Retinal pigment epithelial cell (primary cell): ENCODE data around the gene IFNAR2.

Experiments used
- DNase-seq: peaks from one replicate; pipeline ENCODE4 v3.0.0-alpha.2; 2010; ENCODE audit warnings: low read depth
- H3K4me3 ChIP-seq: 2 replicates; pipeline ENCODE4 v1.5.1; 2011; ENCODE audit warnings: mild to moderate bottlenecking, low read length, control low read depth, moderate library complexity
- TF ChIP-seq, protein P1 (sequence below): conservative IDR thresholded peaks from 2 replicates; pipeline ENCODE4 v1.5.1; 2011; ENCODE audit warnings: low read depth, low read length, control low read depth, inconsistent platforms

Gene IFNAR2

DNA sequence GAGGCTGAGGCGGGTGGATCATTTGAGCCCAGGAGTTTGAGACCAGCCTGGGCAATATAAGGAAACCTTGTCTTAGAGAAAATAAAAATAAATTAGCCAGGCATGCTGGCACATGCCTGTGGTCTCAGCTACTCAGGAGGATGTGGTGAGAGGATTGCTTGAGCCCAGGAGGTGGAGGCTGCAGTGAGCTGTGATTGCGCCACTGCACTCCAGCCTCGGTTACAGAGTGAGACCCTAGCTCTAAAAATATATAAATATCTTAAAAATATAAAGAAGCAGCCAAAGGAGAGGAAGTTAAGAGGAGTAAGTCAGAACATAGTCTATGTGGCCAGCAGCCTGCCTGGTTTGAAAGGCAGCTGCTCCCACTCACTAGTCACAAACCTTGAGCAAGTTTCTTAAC lies 31.9 kb downstream of the IFNAR2 start:
- no peak overlapping the region for H3K4me3 ChIP-seq
- TF ChIP-seq, protein P1, sequence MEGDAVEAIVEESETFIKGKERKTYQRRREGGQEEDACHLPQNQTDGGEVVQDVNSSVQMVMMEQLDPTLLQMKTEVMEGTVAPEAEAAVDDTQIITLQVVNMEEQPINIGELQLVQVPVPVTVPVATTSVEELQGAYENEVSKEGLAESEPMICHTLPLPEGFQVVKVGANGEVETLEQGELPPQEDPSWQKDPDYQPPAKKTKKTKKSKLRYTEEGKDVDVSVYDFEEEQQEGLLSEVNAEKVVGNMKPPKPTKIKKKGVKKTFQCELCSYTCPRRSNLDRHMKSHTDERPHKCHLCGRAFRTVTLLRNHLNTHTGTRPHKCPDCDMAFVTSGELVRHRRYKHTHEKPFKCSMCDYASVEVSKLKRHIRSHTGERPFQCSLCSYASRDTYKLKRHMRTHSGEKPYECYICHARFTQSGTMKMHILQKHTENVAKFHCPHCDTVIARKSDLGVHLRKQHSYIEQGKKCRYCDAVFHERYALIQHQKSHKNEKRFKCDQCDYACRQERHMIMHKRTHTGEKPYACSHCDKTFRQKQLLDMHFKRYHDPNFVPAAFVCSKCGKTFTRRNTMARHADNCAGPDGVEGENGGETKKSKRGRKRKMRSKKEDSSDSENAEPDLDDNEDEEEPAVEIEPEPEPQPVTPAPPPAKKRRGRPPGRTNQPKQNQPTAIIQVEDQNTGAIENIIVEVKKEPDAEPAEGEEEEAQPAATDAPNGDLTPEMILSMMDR: no peak
- no peak for DNase-seq

DNA sequence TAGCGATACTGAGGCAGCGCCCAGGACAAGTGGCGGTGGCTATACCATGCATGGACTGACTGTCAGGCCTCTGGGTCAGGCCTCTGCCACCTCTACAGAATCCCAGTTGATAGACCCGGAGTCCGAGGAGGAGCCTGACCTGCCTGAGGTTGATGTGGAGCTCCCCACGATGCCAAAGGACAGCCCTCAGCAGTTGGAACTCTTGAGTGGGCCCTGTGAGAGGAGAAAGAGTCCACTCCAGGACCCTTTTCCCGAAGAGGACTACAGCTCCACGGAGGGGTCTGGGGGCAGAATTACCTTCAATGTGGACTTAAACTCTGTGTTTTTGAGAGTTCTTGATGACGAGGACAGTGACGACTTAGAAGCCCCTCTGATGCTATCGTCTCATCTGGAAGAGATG lies 33.2 kb downstream of the IFNAR2 start:
- no peak overlapping the region for H3K4me3 ChIP-seq
- TF ChIP-seq, protein P1: no peak
- no peak for DNase-seq

DNA sequence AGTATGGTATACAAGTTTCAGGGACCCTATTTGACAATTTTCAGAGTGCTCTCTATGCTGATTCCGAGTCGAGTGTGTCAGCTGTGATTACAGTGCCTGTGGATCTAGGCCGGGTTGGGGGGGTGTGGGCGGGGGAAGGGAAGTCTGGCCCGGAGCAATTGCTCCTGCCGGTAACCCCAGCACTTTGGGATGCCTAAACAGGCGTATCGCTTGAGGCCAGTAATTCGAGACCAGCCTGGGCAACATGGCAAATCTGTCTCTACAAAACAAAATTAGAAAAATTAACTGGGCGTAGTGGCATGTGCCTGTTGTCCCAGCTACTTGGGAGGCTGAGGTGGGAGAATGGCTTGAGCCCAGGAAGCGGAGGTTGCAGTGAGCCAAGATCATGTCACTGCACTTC lies 34.8 kb downstream of the IFNAR2 start:
- no peak for DNase-seq
- H3K4me3 ChIP-seq: no peak overlapping the region
- TF ChIP-seq, protein P1: no peak

DNA sequence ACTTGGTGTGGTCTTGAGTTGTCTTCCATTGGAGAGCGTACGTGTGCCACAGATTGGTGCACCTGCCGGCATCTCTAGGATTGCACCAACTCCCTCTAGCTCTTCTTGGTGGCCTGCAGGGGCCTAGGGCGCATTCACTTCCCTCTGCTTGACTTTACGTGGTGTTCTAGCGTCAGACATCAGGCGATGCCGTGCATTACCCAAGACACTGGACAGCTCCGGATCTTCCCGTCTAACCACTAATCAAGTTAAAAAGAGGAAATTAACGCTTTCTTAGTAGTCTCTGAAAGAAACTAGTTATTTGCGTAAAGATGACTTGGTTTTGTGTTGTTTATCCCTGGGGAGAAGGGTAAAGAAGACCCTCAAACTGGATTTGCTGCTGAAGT lies 35.9 kb downstream of the IFNAR2 start:
- DNase-seq: no peak
- TF ChIP-seq, protein P1: no peak
- peak overlapping the region; percentile 72 for H3K4me3 ChIP-seq

DNA sequence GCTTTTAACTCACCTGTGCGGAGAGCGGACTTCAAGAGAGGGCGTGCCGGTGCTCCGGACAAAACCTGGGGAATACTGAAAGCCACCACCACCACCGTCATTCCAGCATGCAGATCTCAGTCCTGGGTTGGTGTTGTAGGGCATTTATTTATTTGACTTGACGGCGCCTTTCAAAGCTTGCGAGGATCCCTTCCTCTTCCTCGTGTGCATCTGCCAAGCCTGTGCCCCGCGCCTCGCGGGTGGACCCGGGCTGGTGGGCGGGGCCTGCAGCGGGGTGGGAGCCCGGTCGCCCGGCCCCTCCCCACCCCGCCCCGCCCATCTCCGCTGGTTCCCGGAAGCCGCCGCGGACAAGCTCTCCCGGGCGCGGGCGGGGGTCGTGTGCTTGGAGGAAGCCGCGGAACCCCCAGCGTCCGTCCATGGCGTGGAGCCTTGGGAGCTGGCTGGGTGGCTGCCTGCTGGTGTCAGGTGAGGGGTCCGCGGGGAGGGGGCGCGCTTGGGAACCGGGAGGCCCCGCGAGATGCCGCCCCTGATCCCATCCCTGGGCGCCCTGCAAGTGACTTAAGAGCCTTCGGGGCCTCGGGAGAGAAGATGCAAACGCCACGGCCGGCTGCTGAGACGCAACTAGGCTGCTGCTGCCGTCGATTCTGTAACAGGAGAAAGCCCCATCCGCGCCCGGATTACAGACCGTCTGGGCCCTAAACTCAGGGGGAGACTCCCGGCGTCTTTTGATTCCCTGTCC lies 36.5 kb downstream of the IFNAR2 start, which contains the start of gene IL10RB:
TSS of gene IL10RB (plus strand) at position 318 of the 739 bp plus-strand sequence. CDS start at position 417, 99 bp downstream.
- H3K4me3 ChIP-seq: peak within 1 kb of the TSS; percentile 72
- DNase-seq: no peak
- TF ChIP-seq, protein P1: no peak

DNA sequence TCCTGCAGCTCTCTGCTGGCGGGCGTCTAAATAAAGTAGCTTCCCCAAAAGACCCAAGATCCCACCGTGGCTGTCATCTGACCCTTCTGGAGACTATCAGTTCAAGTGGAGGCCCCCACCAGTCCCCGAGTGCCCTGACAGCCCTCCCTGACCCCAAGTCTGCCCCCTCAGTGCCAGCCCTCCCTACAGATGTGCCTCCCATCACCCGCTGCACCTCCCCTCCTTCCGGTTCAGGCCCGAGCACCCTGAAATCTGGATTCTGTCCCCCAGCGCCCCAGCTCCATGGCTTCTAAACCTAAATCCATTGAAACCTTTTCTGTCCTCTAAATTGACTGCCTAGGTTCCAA lies 37.0 kb downstream of the IFNAR2 start:
- DNase-seq: no peak
- H3K4me3 ChIP-seq: peak overlapping the region; percentile 72
- TF ChIP-seq, protein P1: no peak

DNA sequence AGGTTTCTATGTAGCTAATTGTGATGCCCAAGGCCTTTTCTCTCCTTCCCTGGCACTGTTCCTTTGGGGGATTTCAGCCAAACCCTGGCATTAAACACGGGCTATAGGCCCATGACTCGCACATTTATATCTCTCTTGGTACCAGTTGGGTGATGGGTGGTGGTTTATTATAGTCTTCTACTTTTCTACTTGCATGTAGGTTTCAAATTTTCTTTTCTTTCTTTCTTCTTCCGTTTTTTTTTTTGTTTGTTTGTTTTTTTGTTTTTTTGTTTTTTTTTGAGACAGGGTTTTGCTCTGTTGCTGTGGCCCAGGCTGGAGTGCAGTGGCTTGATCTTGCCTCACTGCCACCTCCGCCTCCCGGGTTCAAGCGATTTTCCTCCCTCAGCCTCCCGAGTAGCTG lies 37.5 kb downstream of the IFNAR2 start:
- DNase-seq: no peak
- peak overlapping the region; percentile 72 for H3K4me3 ChIP-seq
- TF ChIP-seq, protein P1: no peak
